HepG2 (cell line): ENCODE data around the gene MYD88. TPM values are rescaled to one million over a fixed set of nuclear protein-coding genes. Genes with fewer than 3 reads are reported as not detected.

ENCODE experiments used
- CEBPB ChIP-seq: IDR thresholded peaks from 2 replicates; pipeline ENCODE4 v1.6.1; 2011; ENCODE audit warnings: low read depth, low read length, improper control_type of control experiment, borderline replicate concordance
- CEBPG ChIP-seq: IDR thresholded peaks from 2 replicates; pipeline ENCODE4 v1.6.1; 2016
- HINFP ChIP-seq: sonication (generic); formaldehyde crosslinking; IDR thresholded peaks from 2 replicates; pipeline ENCODE4 v1.4.0; 2020; ENCODE audit warnings: low read depth, mild to moderate bottlenecking, missing genetic modification reagents
- HNF1B ChIP-seq: sonication (generic); formaldehyde crosslinking; IDR thresholded peaks from 2 replicates; pipeline ENCODE4 v1.5.1; 2020; ENCODE audit warnings: mild to moderate bottlenecking, moderate library complexity, missing genetic modification reagents
- NR1H2 ChIP-seq: sonication (generic); formaldehyde crosslinking; IDR thresholded peaks from 2 replicates; pipeline ENCODE4 v1.8.1; 2022; ENCODE audit warnings: low read depth, missing genetic modification reagents, borderline replicate concordance
- RXRA ChIP-seq: sonication (generic); formaldehyde crosslinking; IDR thresholded peaks from 2 replicates; pipeline ENCODE4 v1.5.1; 2020; ENCODE audit warnings: missing genetic modification reagents
- SAP130 ChIP-seq: IDR thresholded peaks from 2 replicates; pipeline ENCODE4 v1.6.1; 2016; ENCODE audit warnings: low read depth
- SIX1 ChIP-seq: sonication (generic); formaldehyde crosslinking; IDR thresholded peaks from 2 replicates; pipeline ENCODE4 v1.4.0; 2020; ENCODE audit warnings: missing genetic modification reagents, borderline replicate concordance
- SRSF1 ChIP-seq: fragments of 200-400 bp; formaldehyde crosslinking; optimal IDR thresholded peaks from 2 replicates; pipeline ENCODE3; 2017; ENCODE audit warnings: mild to moderate bottlenecking, low read depth, low read length, moderate library complexity
- STAT5B ChIP-seq: sonication (generic); formaldehyde crosslinking; IDR thresholded peaks from 2 replicates; pipeline ENCODE4 v1.4.0; 2020; ENCODE audit warnings: missing genetic modification reagents
- TRAFD1 ChIP-seq: sonication (generic); formaldehyde crosslinking; IDR thresholded peaks from 2 replicates; pipeline ENCODE4 v1.5.1; 2020; ENCODE audit warnings: missing genetic modification reagents, mild to moderate bottlenecking, borderline replicate concordance
- U2AF2 ChIP-seq: fragments of 200-400 bp; formaldehyde crosslinking; IDR thresholded peaks from 2 replicates; pipeline ENCODE4 v1.6.1; 2017; ENCODE audit warnings: low read depth, mild to moderate bottlenecking, low read length
- YY1 ChIP-seq: IDR thresholded peaks from 2 replicates; pipeline ENCODE4 v1.6.1; 2011; ENCODE audit warnings: low read length, low read depth, moderate library complexity, mild to moderate bottlenecking; ENCODE audit not compliant: insufficient read depth, insufficient replicate concordance
- ZNF317 ChIP-seq: sonication (generic); formaldehyde crosslinking; IDR thresholded peaks from 2 replicates; pipeline ENCODE4 v1.5.0; 2020; ENCODE audit warnings: mild to moderate bottlenecking, missing genetic modification reagents
- ZNF451 ChIP-seq: sonication (generic); formaldehyde crosslinking; IDR thresholded peaks from 2 replicates; pipeline ENCODE4 v1.5.0; 2020; ENCODE audit warnings: mild to moderate bottlenecking, missing genetic modification reagents
- ZNF550 ChIP-seq: sonication (generic); formaldehyde crosslinking; IDR thresholded peaks from 2 replicates; pipeline ENCODE4 v1.4.0; 2020; ENCODE audit warnings: mild to moderate bottlenecking, missing genetic modification reagents, borderline replicate concordance
- ZNF75D ChIP-seq: sonication (generic); formaldehyde crosslinking; IDR thresholded peaks from 2 replicates; pipeline ENCODE4 v1.8.1; 2023; ENCODE audit warnings: missing genetic modification reagents, mild to moderate bottlenecking, borderline replicate concordance
- ZNF839 ChIP-seq: sonication (generic); formaldehyde crosslinking; IDR thresholded peaks from 2 replicates; pipeline ENCODE4 v1.4.0; 2020; ENCODE audit warnings: missing genetic modification reagents, mild to moderate bottlenecking, borderline replicate concordance
- ZSCAN31 ChIP-seq: sonication (generic); formaldehyde crosslinking; IDR thresholded peaks from 2 replicates; pipeline ENCODE4 v1.5.0; 2020; ENCODE audit warnings: low read depth, mild to moderate bottlenecking, missing genetic modification reagents
- polyA plus RNA-seq, 8 experiments: library from polyadenylated mRNA; depleted of rRNA in 3 of 8; stranded (reverse) in 7 of 8; unstranded in 1 of 8; fragments of >200 nt; fragmentation: Illumina TruSeq in 4 of 8; extraction: Trizol in 4 of 8; gene quantifications; 2 replicates each; pipeline versions ENCODE4 v1.2.1 to v1.2.3, GENCODE V29; 2011 to 2016; ENCODE audit warnings: low read depth in 4 of 8, missing spikeins in 1 of 8, mixed read lengths in 1 of 8; ENCODE audit not compliant: insufficient read depth in 1 of 8
- total RNA-seq, 5 experiments: library from RNA; depleted of rRNA; stranded (reverse); fragments of >200 nt; fragmentation: Illumina TruSeq; extraction: Trizol; gene quantifications; 2 replicates each; pipeline ENCODE4 v1.2.3, GENCODE V29; 2016; ENCODE audit warnings: low read depth in 1 of 5
- TF ChIP-seq, protein P1 (sequence below): sonication (generic); formaldehyde crosslinking; IDR thresholded peaks from 2 replicates; pipeline ENCODE4 v1.9.0; 2021; ENCODE audit warnings: missing genetic modification reagents, borderline replicate concordance
- TF ChIP-seq, protein P2 (sequence below): sonication (generic); formaldehyde crosslinking; IDR thresholded peaks from 2 replicates; pipeline ENCODE4 v1.5.0; 2020; ENCODE audit warnings: missing genetic modification reagents, mild to moderate bottlenecking, borderline replicate concordance

Gene MYD88
- total and polyA plus RNA-seq, 2 of the 13 experiments (the other 11 are each of a cell fraction or from before 2014, with no cell fraction given): 7.6 to 32.7 TPM

DNA sequence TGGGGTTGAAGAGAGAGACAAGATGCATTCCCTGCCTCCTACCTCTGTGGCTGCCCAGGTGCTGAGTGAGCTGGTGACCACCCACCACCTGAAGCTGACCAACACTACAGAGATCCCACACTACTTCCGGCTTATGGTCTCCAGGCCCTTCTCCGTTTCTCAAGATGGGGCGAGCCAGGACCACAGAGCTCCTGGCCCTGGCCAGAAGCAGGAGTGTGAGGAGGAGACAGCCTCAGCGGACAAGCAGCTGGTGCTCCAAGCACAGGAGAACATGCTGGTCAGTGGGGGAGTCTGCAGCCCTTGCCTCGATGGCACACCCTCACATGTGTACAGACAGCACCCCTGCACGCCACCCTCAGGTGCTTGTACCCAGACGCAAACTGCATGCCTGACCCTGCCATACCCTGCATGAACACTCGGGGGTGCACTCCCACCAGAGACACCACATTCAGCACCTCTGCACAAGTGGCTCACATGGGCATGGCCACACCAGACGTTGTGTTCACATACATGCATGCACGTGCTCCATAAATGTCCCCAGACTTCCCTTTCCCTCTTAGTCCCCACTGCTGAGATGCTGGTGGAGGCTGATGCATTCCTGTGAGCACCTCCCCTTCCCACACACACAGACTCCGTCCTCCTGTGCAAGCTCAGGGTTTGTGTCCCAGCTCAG is 20.6 kb upstream of the MYD88 start (continued):
- TF ChIP-seq HNF1B (CRISPR knock-in tag): no peak
- no peak for TF ChIP-seq YY1
- no peak for TF ChIP-seq RXRA
- no peak for TF ChIP-seq ZNF839 (CRISPR knock-in tag)
- TF ChIP-seq SAP130 (CRISPR knock-in tag): 0 out of 2 replicates have a peak, but pooled peaks have one; percentile 17
- TF ChIP-seq U2AF2: no peak
- TF ChIP-seq HINFP (CRISPR knock-in tag): no peak
- TF ChIP-seq NR1H2 (CRISPR knock-in tag): no peak
- no peak for TF ChIP-seq ZSCAN31 (CRISPR knock-in tag)
- no peak; the same call in 1 of the 2 replicates for TF ChIP-seq CEBPG (CRISPR knock-in tag)
- no peak for TF ChIP-seq ZNF75D (CRISPR knock-in tag)
- TF ChIP-seq SRSF1: no peak
- TF ChIP-seq, protein P1, sequence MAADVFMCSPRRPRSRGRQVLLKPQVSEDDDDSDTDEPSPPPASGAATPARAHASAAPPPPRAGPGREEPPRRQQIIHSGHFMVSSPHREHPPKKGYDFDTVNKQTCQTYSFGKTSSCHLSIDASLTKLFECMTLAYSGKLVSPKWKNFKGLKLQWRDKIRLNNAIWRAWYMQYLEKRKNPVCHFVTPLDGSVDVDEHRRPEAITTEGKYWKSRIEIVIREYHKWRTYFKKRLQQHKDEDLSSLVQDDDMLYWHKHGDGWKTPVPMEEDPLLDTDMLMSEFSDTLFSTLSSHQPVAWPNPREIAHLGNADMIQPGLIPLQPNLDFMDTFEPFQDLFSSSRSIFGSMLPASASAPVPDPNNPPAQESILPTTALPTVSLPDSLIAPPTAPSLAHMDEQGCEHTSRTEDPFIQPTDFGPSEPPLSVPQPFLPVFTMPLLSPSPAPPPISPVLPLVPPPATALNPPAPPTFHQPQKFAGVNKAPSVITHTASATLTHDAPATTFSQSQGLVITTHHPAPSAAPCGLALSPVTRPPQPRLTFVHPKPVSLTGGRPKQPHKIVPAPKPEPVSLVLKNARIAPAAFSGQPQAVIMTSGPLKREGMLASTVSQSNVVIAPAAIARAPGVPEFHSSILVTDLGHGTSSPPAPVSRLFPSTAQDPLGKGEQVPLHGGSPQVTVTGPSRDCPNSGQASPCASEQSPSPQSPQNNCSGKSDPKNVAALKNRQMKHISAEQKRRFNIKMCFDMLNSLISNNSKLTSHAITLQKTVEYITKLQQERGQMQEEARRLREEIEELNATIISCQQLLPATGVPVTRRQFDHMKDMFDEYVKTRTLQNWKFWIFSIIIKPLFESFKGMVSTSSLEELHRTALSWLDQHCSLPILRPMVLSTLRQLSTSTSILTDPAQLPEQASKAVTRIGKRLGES: no peak
- no peak for TF ChIP-seq TRAFD1 (CRISPR knock-in tag)
- TF ChIP-seq SIX1 (CRISPR knock-in tag): no peak
- TF ChIP-seq ZNF451: 0 out of 2 replicates have a peak, but pooled peaks have one; percentile 59
- TF ChIP-seq, protein P2, sequence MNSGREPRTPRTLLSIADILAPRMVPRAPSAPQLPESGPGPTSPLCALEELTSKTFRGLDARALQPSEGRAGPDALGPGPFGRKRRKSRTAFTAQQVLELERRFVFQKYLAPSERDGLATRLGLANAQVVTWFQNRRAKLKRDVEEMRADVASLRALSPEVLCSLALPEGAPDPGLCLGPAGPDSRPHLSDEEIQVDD (CRISPR knock-in tag): no peak
- no peak; the same call in 1 of the 2 replicates for TF ChIP-seq ZNF550 (CRISPR knock-in tag)
- no peak for TF ChIP-seq ZNF317 (CRISPR knock-in tag)
- TF ChIP-seq STAT5B (CRISPR knock-in tag): no peak
- no peak for TF ChIP-seq CEBPB
